Mononuclear cell (primary cell): ENCODE results near the gene BCKDHA. TPM values are rescaled to one million over a fixed set of nuclear protein-coding genes. Genes with fewer than 3 reads are reported as not detected.
"Not testable (repeated sequence)": the region's sequence is repeated elsewhere in the genome, so short reads cannot be mapped to it uniquely, and the experiment has no call there.

Experiments used
- H3K27me3 ChIP-seq: 2 replicates; pipeline ENCODE4 v1.6.0; 2011; ENCODE audit warnings: low read length, control low read depth; ENCODE audit not compliant: insufficient read depth
- H3K4me1 ChIP-seq: 2 replicates; pipeline ENCODE4 v1.5.1; 2011; ENCODE audit warnings: mild to moderate bottlenecking, low read length, control low read depth; ENCODE audit not compliant: insufficient read depth
- H3K4me3 ChIP-seq: 2 replicates; pipeline ENCODE4 v1.5.1; 2011; ENCODE audit warnings: mild to moderate bottlenecking, low read length, moderate library complexity
- H3K9me3 ChIP-seq: 2 replicates; pipeline ENCODE4 v1.5.1; 2011; ENCODE audit warnings: low read depth, mild to moderate bottlenecking, control low read depth, low read length
- total RNA-seq: library from RNA; depleted of rRNA; stranded (reverse); fragments of >200 nt; gene quantifications from one replicate; pipeline ENCODE4 v1.2.3, GENCODE V29; 2012

Gene BCKDHA
- total RNA-seq, 1 donor: 30.2 TPM

- Histone ChIP-seq H3K4me3 (no peak overlapping the region), H3K4me1 (no peaks in the 10 kb centered on the region), H3K9me3 (no peaks in the 10 kb centered on the region), H3K27me3 (peaks cover 18% of the 10 kb centered on the region)
These were observed 59.6 kb downstream of the BCKDHA start for GRCh38 chr19:41457241-41457640.

GRCh38 chr19:41462497-41462896, 64.9 kb downstream of the BCKDHA start:
- Histone ChIP-seq H3K27me3 (peaks cover 23% of the 10 kb centered on the region), H3K4me1 (peaks cover 11% of the 10 kb centered on the region), H3K9me3 (no peaks in the 10 kb centered on the region), H3K4me3 (no peak overlapping the region)

- not testable (repeated sequence) for H3K4me3 ChIP-seq, H3K9me3 ChIP-seq
- Histone ChIP-seq H3K4me1 (peaks cover 11% of the 10 kb centered on the region), H3K27me3 (peaks cover 32% of the 10 kb centered on the region)
These were observed 65.9 kb downstream of the BCKDHA start for GRCh38 chr19:41463257-41464256.

Other genes with a start within 250 kb of the BCKDHA start
- gene CYP2S1, start 204.6 kb upstream of the BCKDHA start, total RNA-seq: 2.1 TPM
- gene AXL, start 178.6 kb upstream of the BCKDHA start, total RNA-seq: 0.31 TPM
- gene HNRNPUL1, start 133.4 kb upstream of the BCKDHA start, total RNA-seq: 171 TPM
- gene CCDC97, start 87.6 kb upstream of the BCKDHA start, total RNA-seq: 10.1 TPM
- 90.6 TPM for gene TGFB1, start 43.9 kb upstream of the BCKDHA start, total RNA-seq
- gene B9D2, start 33.7 kb upstream of the BCKDHA start, total RNA-seq: 3.8 TPM
- gene TMEM91, start 21.3 kb upstream of the BCKDHA start, total RNA-seq: 14.2 TPM
- gene EXOSC5, start 459 bp upstream of the BCKDHA start, total RNA-seq: 8.0 TPM
- 0.42 TPM for gene B3GNT8, start 29.6 kb downstream of the BCKDHA start, total RNA-seq
- 13.0 TPM for gene DMAC2, start 42.1 kb downstream of the BCKDHA start, total RNA-seq
- not detected for gene ERICH4, start 45.3 kb downstream of the BCKDHA start, total RNA-seq
- gene CEACAM21, start 178.3 kb downstream of the BCKDHA start, total RNA-seq: 3.9 TPM
- 3.9 TPM for gene CEACAM4, start 229.3 kb downstream of the BCKDHA start, total RNA-seq